Loucy (cell line): ENCODE measurements around the gene DPP3.

Experiments used
- H2AFZ ChIP-seq: fragments of 200-600 bp; sonication (generic); 2 replicates; pipeline ENCODE4 v1.6.0; 2016; ENCODE audit warnings: antibody characterized with exemption, mild to moderate bottlenecking, low read length, moderate library complexity
- H3F3A ChIP-seq: fragments of 200-600 bp; 2 replicates; pipeline ENCODE4 v1.6.0; 2016; ENCODE audit warnings: antibody characterized with exemption, low read depth, mild to moderate bottlenecking
- H3K27me3 ChIP-seq: fragments of 200-600 bp; sonication (generic); 2 replicates; pipeline ENCODE4 v1.6.1; 2014; ENCODE audit warnings: low read length, mild to moderate bottlenecking; ENCODE audit not compliant: insufficient read depth, poor library complexity, severe bottlenecking
- H3K36me3 ChIP-seq: fragments of 200-600 bp; sonication (generic); 2 replicates; pipeline ENCODE4 v1.6.1; 2016; ENCODE audit warnings: low read length; ENCODE audit not compliant: insufficient read depth
- H3K4me1 ChIP-seq: fragments of 200-600 bp; sonication (generic); 2 replicates; pipeline ENCODE4 v1.5.1; 2014; ENCODE audit warnings: low read length, mild to moderate bottlenecking; ENCODE audit not compliant: insufficient read depth, poor library complexity, severe bottlenecking
- H3K4me2 ChIP-seq: fragments of 200-600 bp; sonication (generic); 2 replicates; pipeline ENCODE4 v1.6.0; 2014; ENCODE audit warnings: antibody characterized with exemption, low read length, low read depth, mild to moderate bottlenecking; ENCODE audit not compliant: poor library complexity, severe bottlenecking
- H3K4me3 ChIP-seq: fragments of 200-600 bp; sonication (generic); 2 replicates; pipeline ENCODE4 v1.5.1; 2014; ENCODE audit warnings: low read length, mild to moderate bottlenecking, mixed read lengths; ENCODE audit not compliant: poor library complexity, severe bottlenecking
- H3K79me2 ChIP-seq: fragments of 200-600 bp; sonication (generic); 2 replicates; pipeline ENCODE4 v1.6.1; 2014; ENCODE audit warnings: low read length; ENCODE audit not compliant: insufficient read depth
- H3K9ac ChIP-seq: fragments of 200-600 bp; sonication (generic); 2 replicates; pipeline ENCODE4 v1.6.0; 2014; ENCODE audit warnings: mild to moderate bottlenecking, low read depth, low read length, moderate library complexity; ENCODE audit not compliant: poor library complexity, severe bottlenecking
- H3K9me2 ChIP-seq: fragments of 200-600 bp; sonication (generic); replicated peaks from 2 replicates; pipeline ENCODE4 v1.6.1; 2016; ENCODE audit warnings: low read depth, low read length, mixed read lengths
- H3K9me3 ChIP-seq: fragments of 200-600 bp; sonication (generic); 2 replicates; pipeline ENCODE4 v1.6.1; 2014; ENCODE audit warnings: mild to moderate bottlenecking, antibody characterized with exemption, low read length, low read depth; ENCODE audit not compliant: insufficient read depth
- H4K20me1 ChIP-seq: fragments of 200-600 bp; sonication (generic); 2 replicates; pipeline ENCODE4 v1.6.0; 2014; ENCODE audit warnings: antibody characterized with exemption, low read length, mild to moderate bottlenecking; ENCODE audit not compliant: insufficient read depth, poor library complexity, severe bottlenecking
- CTCF ChIP-seq: fragments of 200-600 bp; sonication (generic); conservative IDR thresholded peaks from 2 replicates; pipeline ENCODE4 v1.5.1; 2014; ENCODE audit warnings: mild to moderate bottlenecking, antibody characterized with exemption, low read length
- EZH2phosphoT487 ChIP-seq: fragments of 200-600 bp; IDR thresholded peaks from 2 replicates; pipeline ENCODE4 v1.6.1; 2018; ENCODE audit warnings: antibody characterized with exemption, mild to moderate bottlenecking, moderate library complexity, borderline replicate concordance

The DPP3 gene

DNA sequence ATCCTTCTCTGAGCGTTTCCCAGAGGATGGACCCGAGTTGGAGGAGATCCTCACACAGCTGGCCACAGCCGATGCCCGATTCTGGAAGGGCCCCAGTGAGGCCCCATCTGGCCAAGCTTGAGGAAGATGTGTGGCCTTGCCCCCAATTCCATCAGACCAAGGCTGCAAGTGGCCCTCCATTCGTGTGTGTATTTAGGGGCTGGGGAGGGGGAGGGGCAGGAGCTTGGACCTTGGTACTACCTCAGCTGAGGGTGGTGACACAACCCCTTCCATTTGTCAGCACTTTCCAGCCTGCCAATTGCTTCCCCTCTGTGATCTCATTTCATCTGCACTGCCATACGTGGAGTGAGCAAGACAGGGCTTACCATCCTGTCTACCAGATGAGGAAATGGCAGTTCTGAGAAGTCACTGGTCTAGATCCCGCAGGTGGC lies 28.9 kb downstream of the DPP3 start:
- no peak overlapping the region for H3K4me2 ChIP-seq
- H3K9me3 ChIP-seq: no peaks in the 10 kb centered on the region
- H3K4me3 ChIP-seq: no peak overlapping the region
- no peak overlapping the region for H2AFZ ChIP-seq
- no peaks in the 10 kb centered on the region for H4K20me1 ChIP-seq
- H3K36me3 ChIP-seq: peaks cover 9% of the 10 kb centered on the region; the same call in 1 of the 2 replicates
- H3K9me2 ChIP-seq: no peaks in the 10 kb centered on the region
- H3K27me3 ChIP-seq: no peaks in the 10 kb centered on the region
- H3K4me1 ChIP-seq: peaks cover 4% of the 10 kb centered on the region
- no peaks in the 10 kb centered on the region for H3F3A ChIP-seq
- H3K9ac ChIP-seq: no peak overlapping the region
- H3K79me2 ChIP-seq: no peaks in the 10 kb centered on the region
- TF ChIP-seq CTCF (no peak), EZH2phosphoT487 (no peak)

DNA sequence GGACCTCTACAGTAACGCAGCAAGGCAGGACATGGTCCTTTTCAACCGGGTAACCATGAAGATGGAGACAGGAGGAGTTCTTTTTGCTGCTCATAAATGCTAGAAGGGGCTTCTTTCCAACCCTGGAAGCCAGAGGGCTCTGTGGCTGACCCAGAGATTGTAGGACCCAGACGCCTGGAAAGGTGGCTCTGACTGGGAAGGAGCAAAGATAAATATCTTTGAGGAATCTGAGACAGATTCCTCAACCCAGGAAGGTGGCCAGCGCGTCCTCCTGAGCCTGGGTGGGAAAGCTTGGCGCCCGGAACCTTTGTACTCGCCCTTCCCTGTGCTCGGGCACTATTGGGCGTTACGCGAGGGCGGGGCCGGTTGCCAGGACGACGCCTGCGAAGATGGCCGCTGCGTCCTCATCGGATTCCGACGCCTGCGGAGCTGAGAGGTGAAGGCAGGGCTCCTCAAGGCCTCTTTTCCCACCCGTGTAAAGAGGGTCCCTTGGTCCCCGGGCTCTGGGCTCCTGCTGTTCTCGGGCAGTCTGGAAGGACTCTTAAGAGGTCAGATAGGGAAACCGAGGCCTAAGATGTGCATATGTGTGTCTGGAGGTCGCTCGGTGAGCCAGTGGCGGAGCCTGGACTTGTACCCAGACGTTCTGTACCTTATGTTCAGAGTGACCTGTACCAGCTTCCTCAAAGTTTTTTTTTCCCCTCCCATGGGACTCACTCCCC lies 30.2 kb downstream of the DPP3 start, which contains the start of gene BBS1:
BBS1 (plus strand) TSS at position 365 of the 719 bp plus-strand sequence; CDS start at position 390, 25 bp downstream.
- peaks cover under 1% of the 10 kb centered on the region; the same call in 1 of the 2 replicates for H3K36me3 ChIP-seq
- no peaks in the 10 kb centered on the region for H3F3A ChIP-seq
- no peaks in the 10 kb centered on the region for H3K79me2 ChIP-seq
- H3K9me3 ChIP-seq: no peaks in the 10 kb centered on the region
- no peaks in the 10 kb centered on the region for H4K20me1 ChIP-seq
- peak within 1 kb of the TSS; percentile 87 for H2AFZ ChIP-seq
- H3K4me3 ChIP-seq: peak within 1 kb of the TSS; percentile 81
- TF ChIP-seq EZH2phosphoT487 (no peak), CTCF (no peak)
- no peaks in the 10 kb centered on the region for H3K9me2 ChIP-seq
- peak within 1 kb of the TSS; percentile 77 for H3K4me2 ChIP-seq
- peaks cover 4% of the 10 kb centered on the region for H3K4me1 ChIP-seq
- no peaks in the 10 kb centered on the region for H3K27me3 ChIP-seq
- peak within 1 kb of the TSS; percentile 24 for H3K9ac ChIP-seq

DNA sequence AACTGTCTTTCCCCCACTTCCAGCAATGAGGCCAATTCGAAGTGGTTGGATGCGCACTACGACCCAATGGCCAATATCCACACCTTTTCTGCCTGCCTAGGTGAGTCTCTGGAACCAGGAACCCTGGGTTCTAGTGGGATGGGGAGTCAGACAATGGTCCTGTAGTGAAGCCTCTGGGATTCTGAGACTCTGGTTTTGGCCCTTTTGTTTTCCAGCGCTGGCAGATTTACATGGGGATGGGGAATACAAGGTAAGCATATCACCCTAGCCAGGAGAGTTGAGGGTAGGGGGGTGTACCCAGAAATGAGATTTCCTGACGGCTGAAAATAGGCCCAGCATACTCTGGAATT lies 30.7 kb downstream of the DPP3 start:
- H3K4me2 ChIP-seq: peak overlapping the region; percentile 77
- no peaks in the 10 kb centered on the region for H3F3A ChIP-seq
- H3K36me3 ChIP-seq: no peaks in the 10 kb centered on the region; the same call in 1 of the 2 replicates
- no peak for TF ChIP-seq EZH2phosphoT487
- TF ChIP-seq CTCF: no peak
- H3K9me2 ChIP-seq: no peaks in the 10 kb centered on the region
- no peaks in the 10 kb centered on the region for H3K9me3 ChIP-seq
- H4K20me1 ChIP-seq: no peaks in the 10 kb centered on the region
- peaks cover 4% of the 10 kb centered on the region for H3K4me1 ChIP-seq
- H3K27me3 ChIP-seq: no peaks in the 10 kb centered on the region
- no peaks in the 10 kb centered on the region for H3K79me2 ChIP-seq
- peak overlapping the region; percentile 81 for H3K4me3 ChIP-seq
- peak overlapping the region; percentile 24 for H3K9ac ChIP-seq
- H2AFZ ChIP-seq: peak overlapping the region; percentile 87; the same call in 1 of the 2 replicates
